GM18498 (cell line): Measurements from ENCODE around the gene TMEM121B.

Source experiments
- ATAC-seq: cut with Tn5 transposase; IDR thresholded peaks from one replicate; pipeline ENCODE4 v1.9.1; 2021; ENCODE audit warnings: mild to moderate bottlenecking, moderate library complexity; ENCODE audit not compliant: unreplicated experiment

Gene TMEM121B

GRCh38 chr22:17112491-17113042 lies 8.6 kb downstream of the TMEM121B start:
- no peak for ATAC-seq

- no peak for ATAC-seq
Measured at GRCh38 chr22:17110791-17111550, 10.2 kb downstream of the TMEM121B start.

- no peak for ATAC-seq
Measured at GRCh38 chr22:17109976-17110375, 11.2 kb downstream of the TMEM121B start.

GRCh38 chr22:17109113-17109865 lies 11.9 kb downstream of the TMEM121B start:
- no peak for ATAC-seq

GRCh38 chr22:17108256-17109112 lies 12.7 kb downstream of the TMEM121B start:
- ATAC-seq = no peak

GRCh38 chr22:17107547-17107810 lies 13.7 kb downstream of the TMEM121B start:
- ATAC-seq = no peak

- no peak for ATAC-seq
Measured at GRCh38 chr22:17106785-17107546, 14.2 kb downstream of the TMEM121B start.

- no peak for ATAC-seq
Measured at GRCh38 chr22:17106161-17106784, 14.9 kb downstream of the TMEM121B start.

- no peak for ATAC-seq
Measured at GRCh38 chr22:17105143-17106129, 15.7 kb downstream of the TMEM121B start.

GRCh38 chr22:17104336-17104935 lies 16.7 kb downstream of the TMEM121B start:
- no peak for ATAC-seq

- no peak for ATAC-seq
Measured at GRCh38 chr22:17103351-17103750, 17.8 kb downstream of the TMEM121B start.

- no peak for ATAC-seq
Measured at GRCh38 chr22:17102297-17102667, 18.9 kb downstream of the TMEM121B start.

GRCh38 chr22:17101475-17102296 lies 19.5 kb downstream of the TMEM121B start:
- ATAC-seq = no peak

- ATAC-seq = no peak
Measured at GRCh38 chr22:17100621-17101020, 20.5 kb downstream of the TMEM121B start.

- ATAC-seq = no peak
Measured at GRCh38 chr22:17098379-17098819, 22.8 kb downstream of the TMEM121B start.

- no peak for ATAC-seq
Measured at GRCh38 chr22:17097701-17098100, 23.5 kb downstream of the TMEM121B start.

- ATAC-seq = no peak
Measured at GRCh38 chr22:17097062-17097461, 24.1 kb downstream of the TMEM121B start.

- no peak for ATAC-seq
Measured at GRCh38 chr22:17096071-17096470, 25.1 kb downstream of the TMEM121B start.
